Mammary epithelial cell (primary cell): ENCODE data around the gene FAM199X.

Experiments used
- CTCF ChIP-seq, 2 donors: IDR thresholded peaks in 1 of 2; conservative IDR thresholded peaks in 1 of 2; 2 replicates each; pipeline ENCODE4 v1.5.1; 2011 to 2012; ENCODE audit warnings: inconsistent platforms in 2 of 2, low read length in 2 of 2, mild to moderate bottlenecking in 2 of 2, control low read depth in 1 of 2, low read depth in 1 of 2; ENCODE audit not compliant: insufficient read depth in 1 of 2; ENCODE audit errors: extremely low read depth in 1 of 2
- EZH2 ChIP-seq: IDR thresholded peaks from 2 replicates; pipeline ENCODE4 v1.6.1; 2012; ENCODE audit warnings: low read length, inconsistent platforms, borderline replicate concordance

DNA sequence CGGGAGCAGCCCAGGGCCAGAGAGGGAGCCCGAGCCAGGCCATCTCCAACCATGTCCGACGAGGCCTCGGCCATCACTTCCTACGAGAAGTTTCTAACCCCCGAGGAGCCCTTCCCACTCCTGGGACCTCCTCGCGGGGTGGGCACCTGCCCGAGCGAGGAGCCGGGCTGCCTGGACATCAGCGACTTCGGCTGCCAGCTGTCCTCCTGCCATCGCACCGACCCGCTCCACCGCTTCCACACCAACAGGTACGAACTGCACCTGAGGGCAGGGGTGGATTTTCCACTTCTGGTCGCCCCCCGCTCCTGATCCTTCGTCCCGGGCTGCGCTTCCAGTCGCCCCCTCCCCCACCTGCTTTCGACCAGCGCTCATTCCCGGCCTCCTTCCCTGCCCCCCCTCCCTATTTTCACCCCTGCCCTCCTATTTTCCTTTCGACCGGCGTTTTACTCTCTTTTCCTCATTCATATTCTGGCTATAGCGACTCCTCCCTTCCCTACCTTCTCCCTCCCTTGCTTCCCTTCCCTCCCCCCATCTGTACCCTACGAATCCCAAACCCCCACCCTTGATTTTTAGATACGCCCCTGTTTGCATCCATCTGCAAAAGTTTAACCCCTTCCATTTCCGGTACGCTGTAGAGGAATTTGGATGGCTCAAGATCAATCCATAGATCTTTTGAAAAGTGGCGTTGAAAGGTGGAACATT, 633 bp downstream of the FAM199X start:
- TF ChIP-seq CTCF (conservative IDR thresholded peaks at IDR 0.05 in 1 of 2, IDR thresholded peaks at IDR 0.05 in 1 of 2; ENCODE audit: extremely low read depth in 1 of 2, insufficient read depth in 1 of 2, low read depth in 1 of 2, low read length in 2 of 2): no peak
- no peak for TF ChIP-seq EZH2
